T-helper 2 cell treated with Interferon-gamma antibody and Interleukin-4, amounts not matched to agents 5 μg/mL and 100 μg/mL, for 36 hours (primary cell): Measurements from ENCODE around the gene KCND3.

ENCODE experiments used
- DNase-seq: peaks from one replicate; pipeline ENCODE4 v3.0.0; 2021; ENCODE audit warnings: low spot score
- H3K27ac Mint-ChIP-seq: one replicate; pipeline ENCODE4 v1.8.0; 2021; ENCODE audit warnings: mild to moderate bottlenecking, mixed read lengths
- H3K27me3 Mint-ChIP-seq: one replicate; pipeline ENCODE4 v1.8.0; 2021; ENCODE audit warnings: low read depth, mixed read lengths
- H3K36me3 Mint-ChIP-seq: one replicate; pipeline ENCODE4 v1.8.0; 2021; ENCODE audit warnings: low read depth, mixed read lengths
- H3K4me1 Mint-ChIP-seq: one replicate; pipeline ENCODE4 v1.8.0; 2021; ENCODE audit warnings: low read depth, mixed read lengths
- H3K4me3 Mint-ChIP-seq: one replicate; pipeline ENCODE4 v1.8.0; 2022; ENCODE audit warnings: mild to moderate bottlenecking, moderate library complexity, mixed read lengths
- H3K9me3 Mint-ChIP-seq: one replicate; pipeline ENCODE4 v1.8.0; 2021; ENCODE audit warnings: mixed read lengths

The KCND3 gene

DNA sequence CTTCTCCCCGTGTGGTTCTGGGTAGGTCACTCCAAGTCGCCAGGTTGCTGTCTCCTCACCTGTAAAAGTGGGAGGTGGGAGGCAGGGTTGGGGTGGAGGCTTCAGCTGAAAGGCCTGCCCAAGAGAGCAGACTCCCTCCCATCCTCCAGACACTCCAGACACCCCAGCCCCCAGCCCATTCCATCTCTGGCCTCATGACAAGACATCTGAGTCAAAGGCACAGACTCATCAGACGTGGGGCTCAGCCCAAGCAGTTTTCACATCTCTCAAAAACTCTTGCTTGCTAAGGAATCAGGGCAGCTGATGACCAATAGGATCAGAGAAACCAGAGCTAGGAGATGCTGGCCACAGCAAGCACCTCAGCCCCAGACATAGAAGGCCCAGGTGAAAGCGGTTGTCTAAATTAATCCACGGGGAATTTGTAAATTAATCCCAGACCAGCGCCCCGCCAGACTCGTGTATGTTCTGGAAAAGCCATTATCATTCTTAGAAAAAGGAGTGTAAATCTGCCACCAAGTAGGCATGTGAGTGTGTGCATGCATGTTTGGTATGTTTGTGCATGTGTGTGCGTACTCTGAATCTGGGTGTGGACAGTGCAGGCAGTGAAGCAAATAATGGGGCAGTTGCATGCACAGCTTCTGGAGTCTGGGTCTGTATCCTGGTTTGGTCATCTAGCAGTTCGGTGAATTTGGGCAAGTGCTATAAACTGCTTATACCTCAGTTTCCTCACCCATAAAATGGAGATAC lies 55.2 kb downstream of the KCND3 start:
- Mint-ChIP-seq H3K36me3 (no peaks in the 10 kb centered on the region), H3K27ac (no peak overlapping the region), H3K4me1 (no peaks in the 10 kb centered on the region), H3K4me3 (no peak overlapping the region), H3K9me3 (no peaks in the 10 kb centered on the region), H3K27me3 (peaks cover 5% of the 10 kb centered on the region)
- DNase-seq, result no peak

DNA sequence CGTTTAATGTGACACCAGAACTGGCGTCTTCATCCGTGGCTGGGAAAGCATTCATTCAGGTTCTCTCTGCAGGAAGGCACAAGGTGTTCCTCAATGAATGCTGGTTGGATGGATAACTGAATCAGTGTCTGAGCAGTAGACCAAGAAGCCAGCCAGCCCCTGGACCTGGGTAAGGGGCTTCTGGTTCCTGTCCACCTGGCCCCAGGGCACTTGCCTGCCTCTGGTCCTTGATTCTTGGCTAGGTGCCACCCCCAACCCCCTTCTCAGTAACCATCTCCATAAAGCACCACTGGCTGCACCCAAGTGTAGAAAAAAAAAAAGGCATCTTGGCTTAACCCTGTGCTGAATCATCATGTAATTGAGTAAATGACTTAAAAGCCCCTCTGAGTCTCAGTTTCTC lies 59.1 kb downstream of the KCND3 start:
- Mint-ChIP-seq H3K4me3 (no peak overlapping the region), H3K36me3 (no peaks in the 10 kb centered on the region), H3K27ac (no peak overlapping the region), H3K27me3 (peaks cover 3% of the 10 kb centered on the region), H3K4me1 (no peaks in the 10 kb centered on the region), H3K9me3 (no peaks in the 10 kb centered on the region)
- no peak for DNase-seq

DNA sequence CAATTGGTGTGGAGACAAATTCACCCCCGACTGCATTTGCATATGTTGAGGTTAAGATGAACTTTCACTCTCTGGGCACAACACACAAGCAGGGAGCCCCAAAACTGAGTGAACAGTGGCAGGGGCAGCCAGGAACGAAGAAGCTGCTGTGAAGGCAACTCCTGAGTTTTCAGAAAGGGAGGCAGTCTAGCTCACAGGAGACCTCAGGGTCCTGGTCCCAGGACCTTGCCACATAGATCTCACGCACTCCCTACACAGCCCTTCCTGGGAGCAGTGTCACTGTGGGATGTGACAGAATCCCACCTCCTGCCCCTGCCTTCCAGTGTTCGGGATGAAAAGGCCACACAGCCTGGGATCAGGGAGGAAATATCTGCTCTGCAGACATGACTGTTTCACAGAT lies 60.9 kb downstream of the KCND3 start:
- DNase-seq, result no peak
- Mint-ChIP-seq H3K9me3 (no peaks in the 10 kb centered on the region), H3K27ac (no peak overlapping the region), H3K4me3 (no peak overlapping the region), H3K36me3 (no peaks in the 10 kb centered on the region), H3K27me3 (peaks cover 3% of the 10 kb centered on the region), H3K4me1 (no peaks in the 10 kb centered on the region)

DNA sequence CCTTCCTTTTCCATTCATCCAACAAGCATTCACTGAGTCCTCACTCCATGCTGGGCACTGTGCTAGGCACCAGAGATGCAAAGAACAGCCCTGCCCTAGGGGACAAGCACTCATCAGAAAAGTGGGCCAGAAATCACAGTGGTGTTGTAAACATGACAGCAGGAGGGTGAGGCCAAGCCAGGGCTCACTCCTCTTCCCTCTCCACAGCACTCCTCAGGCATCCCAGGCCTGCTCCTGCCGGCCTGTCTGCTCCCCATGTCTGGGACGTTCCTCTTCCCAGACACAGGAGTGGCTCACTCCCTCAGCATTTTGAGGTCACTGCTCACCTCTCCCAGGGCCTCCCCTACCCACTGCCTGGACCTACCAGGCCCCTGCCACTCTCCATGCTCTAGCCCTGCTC lies 61.8 kb downstream of the KCND3 start:
- no peak for DNase-seq
- Mint-ChIP-seq H3K4me1 (no peaks in the 10 kb centered on the region), H3K9me3 (no peaks in the 10 kb centered on the region), H3K27me3 (peaks cover 5% of the 10 kb centered on the region), H3K36me3 (no peaks in the 10 kb centered on the region), H3K4me3 (no peak overlapping the region), H3K27ac (no peak overlapping the region)

DNA sequence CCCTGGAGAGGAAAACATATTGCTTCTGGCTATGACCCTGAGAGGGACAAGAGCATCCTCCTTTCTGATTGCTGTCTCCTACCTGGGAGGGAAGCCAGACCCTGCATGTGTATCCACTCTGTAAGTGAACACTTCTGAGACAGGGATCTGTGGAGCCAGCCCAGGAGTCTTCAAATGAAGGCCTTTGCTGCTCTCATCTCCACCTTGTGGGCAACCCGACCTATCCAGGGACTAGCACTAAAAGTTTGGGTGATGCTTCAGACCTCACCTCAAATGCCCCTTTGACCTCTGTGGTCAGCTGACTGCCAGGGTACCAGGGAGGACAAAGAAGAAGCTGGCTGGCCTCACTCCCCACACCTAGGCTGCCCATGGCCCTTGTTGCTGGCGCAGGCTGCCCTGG lies 64.7 kb downstream of the KCND3 start:
- Mint-ChIP-seq H3K4me3 (no peak overlapping the region), H3K27ac (no peak overlapping the region), H3K36me3 (no peaks in the 10 kb centered on the region), H3K9me3 (no peaks in the 10 kb centered on the region), H3K4me1 (no peaks in the 10 kb centered on the region), H3K27me3 (peaks cover 17% of the 10 kb centered on the region)
- no peak for DNase-seq

DNA sequence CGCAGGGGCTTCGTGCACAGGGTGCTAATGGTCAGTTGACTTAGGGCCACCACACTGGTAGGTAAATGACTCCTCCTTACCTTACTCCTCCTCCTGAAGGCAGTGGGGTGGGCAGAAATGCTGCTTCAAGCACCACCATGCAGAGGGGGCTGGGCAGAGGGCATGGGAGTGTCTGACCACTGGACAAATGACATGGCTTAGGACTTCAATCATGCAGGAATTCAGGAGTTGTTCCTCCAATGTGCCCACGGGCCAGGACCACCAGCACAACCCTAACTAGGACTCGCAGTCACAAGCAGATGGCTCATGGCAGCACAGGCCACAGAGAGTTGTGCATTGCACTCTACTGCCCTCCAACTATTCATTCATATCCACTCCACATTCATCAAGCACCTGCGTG lies 65.7 kb downstream of the KCND3 start:
- DNase-seq, result no peak
- Mint-ChIP-seq H3K27ac (no peak overlapping the region), H3K27me3 (peaks cover 21% of the 10 kb centered on the region), H3K36me3 (no peaks in the 10 kb centered on the region), H3K4me1 (no peaks in the 10 kb centered on the region), H3K9me3 (no peaks in the 10 kb centered on the region), H3K4me3 (no peak overlapping the region)

DNA sequence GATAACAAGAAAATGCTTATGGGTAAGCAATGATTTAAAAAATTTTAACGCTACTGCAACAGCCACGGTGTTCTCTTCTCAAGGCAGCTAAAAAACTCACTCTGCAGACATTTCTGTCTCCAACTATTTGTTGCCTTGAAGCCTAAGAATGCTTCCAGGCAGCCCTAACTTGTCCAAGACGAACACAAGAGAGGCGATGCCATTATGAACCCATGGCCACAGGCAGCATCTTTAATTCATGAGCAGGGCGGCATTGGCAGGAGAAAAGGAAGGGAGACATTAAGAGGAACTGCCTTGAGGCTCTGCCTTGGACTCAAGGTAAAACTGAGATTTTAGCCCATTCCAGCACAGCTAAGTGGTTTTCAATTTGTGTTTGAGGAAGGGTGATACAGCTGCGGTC lies 67.5 kb downstream of the KCND3 start:
- peaks cover 32% of the 10 kb centered on the region for H3K27me3 Mint-ChIP-seq
- H3K9me3 Mint-ChIP-seq, result no peaks in the 10 kb centered on the region
- H3K4me3 Mint-ChIP-seq, result no peak overlapping the region

DNA sequence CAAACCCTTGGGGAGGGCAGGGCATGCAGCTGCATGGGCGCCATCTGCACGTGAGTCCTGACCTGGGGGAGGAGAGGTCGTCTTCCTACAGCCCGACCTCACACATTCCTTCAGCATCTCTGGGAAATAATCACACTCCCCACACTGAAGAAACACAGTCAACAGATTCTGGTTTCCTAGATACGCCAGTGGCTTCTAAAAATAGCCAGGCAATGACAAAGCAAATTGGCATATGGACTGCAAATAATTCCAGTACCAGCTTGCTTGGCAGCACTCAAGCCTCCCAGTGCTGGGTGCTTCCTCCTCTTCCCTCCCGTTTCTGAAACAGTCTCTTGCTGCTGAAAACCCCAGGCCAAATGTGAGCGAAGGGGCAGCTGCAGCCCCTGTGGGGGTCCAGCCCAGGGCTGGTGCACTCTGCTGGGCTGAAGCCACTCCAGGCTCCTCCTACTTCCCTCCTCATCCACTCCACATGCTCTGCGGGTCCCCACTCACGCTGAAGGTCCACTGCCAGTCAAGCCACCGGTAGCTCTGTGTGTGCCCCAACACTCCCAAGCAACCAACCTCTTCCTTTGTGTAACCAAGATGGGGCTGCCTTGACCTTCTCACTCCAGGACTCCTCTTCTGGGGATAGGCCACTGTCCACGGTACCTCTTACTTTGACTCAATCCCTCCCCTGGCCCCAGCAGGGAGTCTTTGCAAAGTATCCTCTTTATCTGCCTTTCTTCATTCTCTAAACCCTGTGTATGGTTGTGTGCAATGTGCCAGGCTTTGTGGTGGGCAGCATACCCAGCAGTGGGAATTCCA lies 69.0 kb downstream of the KCND3 start:
- H3K27me3 Mint-ChIP-seq, result peaks cover 35% of the 10 kb centered on the region
- H3K9me3 Mint-ChIP-seq, result no peaks in the 10 kb centered on the region
- H3K27ac Mint-ChIP-seq, result no peak overlapping the region
- no peak overlapping the region for H3K4me3 Mint-ChIP-seq
- no peak for DNase-seq
- no peaks in the 10 kb centered on the region for H3K4me1 Mint-ChIP-seq
- H3K36me3 Mint-ChIP-seq, result no peaks in the 10 kb centered on the region

More for the DNA sequence above, 67.5 kb downstream of the KCND3 start:
- no peak for DNase-seq
- Mint-ChIP-seq H3K36me3 (no peaks in the 10 kb centered on the region), H3K27ac (no peak overlapping the region), H3K4me1 (no peaks in the 10 kb centered on the region)

DNA sequence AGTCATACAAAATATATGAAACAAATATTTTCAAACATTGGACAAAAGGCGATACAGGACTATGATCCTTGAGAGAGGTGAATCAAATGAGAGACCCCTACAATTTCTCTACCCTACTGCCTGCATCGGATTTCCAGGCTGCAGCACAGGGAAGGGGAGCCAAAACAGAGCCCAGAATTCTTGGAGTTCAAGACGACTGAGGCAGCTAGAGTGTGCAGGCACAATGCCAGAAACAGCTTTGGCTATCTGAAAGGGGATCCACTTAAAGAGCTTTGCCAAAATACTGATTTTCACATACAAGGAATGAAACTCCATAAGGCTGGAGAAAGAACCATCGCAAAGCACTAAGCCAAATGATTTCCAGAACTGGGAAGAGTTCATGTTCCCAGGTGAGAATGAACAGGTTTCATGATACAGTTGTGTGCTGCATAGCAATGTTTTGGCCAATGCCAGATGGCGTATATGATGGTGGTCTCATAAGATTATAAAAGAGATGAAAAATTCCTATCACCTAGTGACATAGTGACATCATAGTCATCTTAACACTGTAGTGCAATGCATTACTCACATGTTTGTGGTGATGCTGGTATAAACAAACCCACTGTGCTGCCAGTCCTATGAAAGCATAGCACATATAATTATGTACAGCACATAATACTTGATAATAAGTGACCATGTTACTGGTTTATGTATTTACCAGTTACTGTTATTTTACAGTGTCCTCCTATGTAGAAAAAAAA lies 77.5 kb downstream of the KCND3 start:
- Mint-ChIP-seq H3K9me3 (no peaks in the 10 kb centered on the region), H3K4me1 (no peaks in the 10 kb centered on the region), H3K27me3 (peaks cover 14% of the 10 kb centered on the region), H3K27ac (no peak overlapping the region), H3K36me3 (no peaks in the 10 kb centered on the region), H3K4me3 (no peak overlapping the region)
- DNase-seq, result no peak

GRCh38 chr1:111911061-111911460 lies 78.4 kb downstream of the KCND3 start:
- no peaks in the 10 kb centered on the region for H3K9me3 Mint-ChIP-seq
- no peak overlapping the region for H3K27ac Mint-ChIP-seq
- no peaks in the 10 kb centered on the region for H3K4me1 Mint-ChIP-seq
- no peak overlapping the region for H3K4me3 Mint-ChIP-seq
- no peaks in the 10 kb centered on the region for H3K36me3 Mint-ChIP-seq
- H3K27me3 Mint-ChIP-seq, result peaks cover 16% of the 10 kb centered on the region
- DNase-seq, result no peak

- no peak for DNase-seq
- Mint-ChIP-seq H3K4me1 (peaks cover 7% of the 10 kb centered on the region), H3K27ac (no peak overlapping the region), H3K9me3 (no peaks in the 10 kb centered on the region), H3K4me3 (no peak overlapping the region), H3K36me3 (no peaks in the 10 kb centered on the region), H3K27me3 (peaks cover 10% of the 10 kb centered on the region)
Measured at GRCh38 chr1:111909030-111909429, 80.4 kb downstream of the KCND3 start.

- H3K4me1 Mint-ChIP-seq, result peaks cover 7% of the 10 kb centered on the region
- H3K27me3 Mint-ChIP-seq, result peaks cover 14% of the 10 kb centered on the region
- no peak overlapping the region for H3K4me3 Mint-ChIP-seq
- H3K9me3 Mint-ChIP-seq, result no peaks in the 10 kb centered on the region
- H3K36me3 Mint-ChIP-seq, result no peaks in the 10 kb centered on the region
- no peak for DNase-seq
- no peak overlapping the region for H3K27ac Mint-ChIP-seq
Measured at GRCh38 chr1:111908011-111908621, 81.4 kb downstream of the KCND3 start.

DNA sequence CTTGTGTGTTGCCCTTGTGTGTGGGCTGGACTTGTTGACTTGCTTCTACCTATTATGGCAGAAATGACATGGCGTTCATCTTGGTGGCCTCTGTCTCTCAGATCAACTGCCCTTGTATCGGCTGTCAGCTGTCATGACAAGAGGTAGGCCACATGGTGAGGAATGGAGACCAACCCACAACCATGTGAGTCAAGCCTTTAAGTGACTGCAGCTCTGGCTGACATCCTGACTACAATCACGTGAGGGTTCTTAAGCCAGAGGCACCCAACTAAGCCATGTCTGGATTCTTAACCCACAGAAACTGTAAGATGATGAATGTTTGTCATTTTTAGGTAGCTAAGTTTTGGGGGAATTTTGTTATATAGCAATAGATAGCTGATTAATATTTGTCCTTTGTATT lies 82.1 kb downstream of the KCND3 start:
- Mint-ChIP-seq H3K27ac (no peak overlapping the region), H3K4me3 (no peak overlapping the region), H3K27me3 (peaks cover 14% of the 10 kb centered on the region), H3K36me3 (no peaks in the 10 kb centered on the region), H3K4me1 (peaks cover 7% of the 10 kb centered on the region), H3K9me3 (no peaks in the 10 kb centered on the region)
- DNase-seq, result no peak

DNA sequence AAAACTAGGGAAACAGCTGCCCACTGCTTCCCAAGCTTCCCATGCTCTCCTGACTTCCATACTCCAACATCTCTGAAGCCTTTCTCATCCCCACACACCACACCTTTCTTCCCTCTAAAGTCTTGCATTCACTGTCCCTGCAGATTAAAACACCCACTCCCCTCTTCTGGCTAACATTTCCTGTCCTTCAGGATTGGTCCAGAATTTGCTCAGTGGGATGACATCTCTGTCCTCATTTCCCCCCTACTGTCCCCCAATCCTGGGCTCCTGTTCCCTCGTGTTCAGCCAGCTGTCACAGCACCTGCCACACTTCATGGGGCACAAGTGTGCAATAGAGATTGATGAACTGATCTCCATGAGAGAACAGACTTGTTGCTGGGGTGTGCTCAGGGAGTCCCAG lies 82.7 kb downstream of the KCND3 start:
- H3K9me3 Mint-ChIP-seq, result no peaks in the 10 kb centered on the region
- H3K4me1 Mint-ChIP-seq, result peaks cover 7% of the 10 kb centered on the region
- no peaks in the 10 kb centered on the region for H3K36me3 Mint-ChIP-seq
- no peak overlapping the region for H3K4me3 Mint-ChIP-seq
- no peak overlapping the region for H3K27ac Mint-ChIP-seq
- H3K27me3 Mint-ChIP-seq, result peaks cover 14% of the 10 kb centered on the region
- no peak for DNase-seq
